HUES6 (cell line): Measurements from ENCODE around the gene TXNDC16.
"Not testable (repeated sequence)": the region's sequence is repeated elsewhere in the genome, so short reads cannot be mapped to it uniquely, and the experiment has no call there.

Experiments
- H3K27ac ChIP-seq: 2 replicates; pipeline ENCODE4 v1.7.0; 2013; ENCODE audit warnings: low read depth, mild to moderate bottlenecking, low read length, inconsistent platforms
- H3K27me3 ChIP-seq: 2 replicates; pipeline ENCODE4 v1.6.1; 2013; ENCODE audit warnings: low read length; ENCODE audit not compliant: control insufficient read depth, insufficient read depth
- H3K36me3 ChIP-seq: 2 replicates; pipeline ENCODE4 v1.6.1; 2013; ENCODE audit warnings: low read length; ENCODE audit not compliant: control insufficient read depth, insufficient read depth
- H3K4me1 ChIP-seq: 2 replicates; pipeline ENCODE4 v1.6.1; 2013; ENCODE audit warnings: low read length; ENCODE audit not compliant: control insufficient read depth, insufficient read depth
- H3K4me3 ChIP-seq: 2 replicates; pipeline ENCODE4 v1.5.1; 2013; ENCODE audit warnings: low read depth, low read length
- H3K9ac ChIP-seq: one replicate; pipeline ENCODE4 v1.6.1; 2013; ENCODE audit warnings: mild to moderate bottlenecking, low read length
- H3K9me3 ChIP-seq: 2 replicates; pipeline ENCODE4 v1.6.1; 2013; ENCODE audit warnings: low read depth, low read length; ENCODE audit not compliant: control insufficient read depth, insufficient read depth

Gene TXNDC16

GRCh38 chr14:52473557-52473956 lies 78.7 kb downstream of the TXNDC16 start:
- H3K27me3 ChIP-seq = no peaks in the 10 kb centered on the region
- H3K27ac ChIP-seq = no peak overlapping the region
- H3K4me1 ChIP-seq = peaks cover 4% of the 10 kb centered on the region; the same call in 1 of the 2 replicates
- no peaks in the 10 kb centered on the region for H3K9me3 ChIP-seq
- no peak overlapping the region for H3K4me3 ChIP-seq
- no peak overlapping the region for H3K9ac ChIP-seq
- H3K36me3 ChIP-seq = no peaks in the 10 kb centered on the region

GRCh38 chr14:52472728-52473127 lies 79.6 kb downstream of the TXNDC16 start:
- Histone ChIP-seq H3K27ac (no peak overlapping the region), H3K4me1 (peaks cover 4% of the 10 kb centered on the region; the same call in 1 of the 2 replicates), H3K9me3 (no peaks in the 10 kb centered on the region), H3K9ac (no peak overlapping the region), H3K36me3 (no peaks in the 10 kb centered on the region), H3K27me3 (no peaks in the 10 kb centered on the region), H3K4me3 (no peak overlapping the region)

GRCh38 chr14:52472251-52472650 lies 80.1 kb downstream of the TXNDC16 start:
- not testable (repeated sequence) for H3K27me3 ChIP-seq, H3K4me3 ChIP-seq, H3K4me1 ChIP-seq, H3K9ac ChIP-seq, H3K27ac ChIP-seq, H3K9me3 ChIP-seq, H3K36me3 ChIP-seq

- Histone ChIP-seq H3K9me3 (no peaks in the 10 kb centered on the region), H3K4me3 (no peak overlapping the region), H3K36me3 (no peaks in the 10 kb centered on the region), H3K9ac (no peak overlapping the region), H3K27ac (no peak overlapping the region), H3K27me3 (no peaks in the 10 kb centered on the region), H3K4me1 (peaks cover 4% of the 10 kb centered on the region; the same call in 1 of the 2 replicates)
These were observed 84.6 kb downstream of the TXNDC16 start for GRCh38 chr14:52467515-52468266.

GRCh38 chr14:52464175-52464574 lies 88.1 kb downstream of the TXNDC16 start:
- H3K4me3 ChIP-seq = no peak overlapping the region
- no peaks in the 10 kb centered on the region for H3K27me3 ChIP-seq
- H3K36me3 ChIP-seq = no peaks in the 10 kb centered on the region
- H3K9me3 ChIP-seq = no peaks in the 10 kb centered on the region
- H3K9ac ChIP-seq = no peak overlapping the region
- H3K4me1 ChIP-seq = no peaks in the 10 kb centered on the region
- H3K27ac ChIP-seq = no peak overlapping the region

- H3K4me1 ChIP-seq = no peaks in the 10 kb centered on the region
- no peak overlapping the region for H3K4me3 ChIP-seq
- no peak overlapping the region for H3K9ac ChIP-seq
- no peak overlapping the region for H3K27ac ChIP-seq
- H3K27me3 ChIP-seq = no peaks in the 10 kb centered on the region
- H3K36me3 ChIP-seq = no peaks in the 10 kb centered on the region
- H3K9me3 ChIP-seq = no peaks in the 10 kb centered on the region
These were observed 88.9 kb downstream of the TXNDC16 start for GRCh38 chr14:52463375-52463774.

- no peaks in the 10 kb centered on the region for H3K9me3 ChIP-seq
- H3K27ac ChIP-seq = no peak overlapping the region
- H3K4me1 ChIP-seq = no peaks in the 10 kb centered on the region
- no peaks in the 10 kb centered on the region for H3K27me3 ChIP-seq
- no peaks in the 10 kb centered on the region for H3K36me3 ChIP-seq
- H3K9ac ChIP-seq = no peak overlapping the region
- no peak overlapping the region for H3K4me3 ChIP-seq
These were observed 90.6 kb downstream of the TXNDC16 start for GRCh38 chr14:52461721-52462120.

- no peaks in the 10 kb centered on the region for H3K36me3 ChIP-seq
- H3K27me3 ChIP-seq = no peaks in the 10 kb centered on the region
- no peak overlapping the region for H3K9ac ChIP-seq
- H3K4me3 ChIP-seq = no peak overlapping the region
- H3K9me3 ChIP-seq = no peaks in the 10 kb centered on the region
- H3K4me1 ChIP-seq = no peaks in the 10 kb centered on the region
- no peak overlapping the region for H3K27ac ChIP-seq
These were observed 93.6 kb downstream of the TXNDC16 start for GRCh38 chr14:52458721-52459085.

GRCh38 chr14:52457411-52457810 lies 94.9 kb downstream of the TXNDC16 start:
- no peaks in the 10 kb centered on the region for H3K36me3 ChIP-seq
- no peak overlapping the region for H3K27ac ChIP-seq
- no peak overlapping the region for H3K4me3 ChIP-seq
- no peak overlapping the region for H3K9ac ChIP-seq
- H3K4me1 ChIP-seq = no peaks in the 10 kb centered on the region
- no peaks in the 10 kb centered on the region for H3K9me3 ChIP-seq
- no peaks in the 10 kb centered on the region for H3K27me3 ChIP-seq

- Histone ChIP-seq H3K27ac (no peak overlapping the region), H3K36me3 (no peaks in the 10 kb centered on the region), H3K4me1 (no peaks in the 10 kb centered on the region), H3K27me3 (no peaks in the 10 kb centered on the region), H3K9ac (no peak overlapping the region), H3K9me3 (no peaks in the 10 kb centered on the region), H3K4me3 (no peak overlapping the region)
These were observed 96.8 kb downstream of the TXNDC16 start for GRCh38 chr14:52455291-52456088.

GRCh38 chr14:52447236-52447635 lies 105.1 kb downstream of the TXNDC16 start:
- Histone ChIP-seq H3K27ac (no peak overlapping the region), H3K9me3 (no peaks in the 10 kb centered on the region), H3K27me3 (no peaks in the 10 kb centered on the region), H3K9ac (no peak overlapping the region), H3K4me3 (no peak overlapping the region), H3K36me3 (no peaks in the 10 kb centered on the region), H3K4me1 (no peaks in the 10 kb centered on the region)
